Mammary epithelial cell (primary cell): ENCODE data around the gene PCED1A.

ENCODE experiments used
- CTCF ChIP-seq, 2 donors: IDR thresholded peaks in 1 of 2; conservative IDR thresholded peaks in 1 of 2; 2 replicates each; pipeline ENCODE4 v1.5.1; 2011 to 2012; ENCODE audit warnings: inconsistent platforms in 2 of 2, low read length in 2 of 2, mild to moderate bottlenecking in 2 of 2, control low read depth in 1 of 2, low read depth in 1 of 2; ENCODE audit not compliant: insufficient read depth in 1 of 2; ENCODE audit errors: extremely low read depth in 1 of 2
- EZH2 ChIP-seq: IDR thresholded peaks from 2 replicates; pipeline ENCODE4 v1.6.1; 2012; ENCODE audit warnings: low read length, inconsistent platforms, borderline replicate concordance

- TF ChIP-seq CTCF (conservative IDR thresholded peaks at IDR 0.05 in 1 of 2, IDR thresholded peaks at IDR 0.05 in 1 of 2; ENCODE audit: extremely low read depth in 1 of 2, insufficient read depth in 1 of 2, low read depth in 1 of 2, low read length in 2 of 2) (no peak), EZH2 (no peak)
Observed at GRCh38 chr20:2825761-2826160, 14.7 kb downstream of the PCED1A start.
